ENCODE results near the gene MNS1.

MNS1 gene

GRCh38 chr15:56471440-56472069, 6.6 kb upstream of the MNS1 start:
- TF ChIP-seq CTCF (IDR thresholded peaks at IDR 0.05; ENCODE audit: borderline replicate concordance, insufficient read depth, low read depth, low read length), result no peak
- no peak overlapping the region for H3K4me3 ChIP-seq (ENCODE audit: low read depth, low read length)

- no peak for TF ChIP-seq CTCF (IDR thresholded peaks at IDR 0.05; ENCODE audit: borderline replicate concordance, insufficient read depth, low read depth, low read length)
- no peak overlapping the region for H3K4me3 ChIP-seq (ENCODE audit: low read depth, low read length)
Observed at GRCh38 chr15:56469483-56469882, 4.5 kb upstream of the MNS1 start.

- no peak for TF ChIP-seq CTCF (IDR thresholded peaks at IDR 0.05; ENCODE audit: borderline replicate concordance, insufficient read depth, low read depth, low read length)
- H3K4me3 ChIP-seq (ENCODE audit: low read depth, low read length), result no peak overlapping the region
Observed at GRCh38 chr15:56468401-56468800, 3.5 kb upstream of the MNS1 start.

GRCh38 chr15:56467616-56468015, 2.7 kb upstream of the MNS1 start:
- no peak for TF ChIP-seq CTCF (IDR thresholded peaks at IDR 0.05; ENCODE audit: borderline replicate concordance, insufficient read depth, low read depth, low read length)
- no peak overlapping the region for H3K4me3 ChIP-seq (ENCODE audit: low read depth, low read length)

- no peak for TF ChIP-seq CTCF (IDR thresholded peaks at IDR 0.05; ENCODE audit: borderline replicate concordance, insufficient read depth, low read depth, low read length)
- no peak overlapping the region for H3K4me3 ChIP-seq (ENCODE audit: low read depth, low read length)
Observed at GRCh38 chr15:56460947-56461346, 4.0 kb downstream of the MNS1 start.

- no peak overlapping the region for H3K4me3 ChIP-seq (ENCODE audit: low read depth, low read length)
- no peak for TF ChIP-seq CTCF (IDR thresholded peaks at IDR 0.05; ENCODE audit: borderline replicate concordance, insufficient read depth, low read depth, low read length)
Observed at GRCh38 chr15:56460071-56460470, 4.9 kb downstream of the MNS1 start.

GRCh38 chr15:56459096-56459495, 5.8 kb downstream of the MNS1 start:
- no peak overlapping the region for H3K4me3 ChIP-seq (ENCODE audit: low read depth, low read length)
- TF ChIP-seq CTCF (IDR thresholded peaks at IDR 0.05; ENCODE audit: borderline replicate concordance, insufficient read depth, low read depth, low read length), result no peak
